ENCODE results near the gene DNAJB4.
A peak's percentile ranks its signal among the peaks of the same experiment; 100 is the strongest.

DNAJB4 gene

GRCh38 chr1:78036450-78036849, 31.7 kb downstream of the DNAJB4 start:
- no peak overlapping the region for H3K4me3 ChIP-seq (ENCODE audit: low read depth, low read length)

GRCh38 chr1:78038071-78038470, 33.3 kb downstream of the DNAJB4 start:
- H3K4me3 ChIP-seq (ENCODE audit: low read depth, low read length): no peak overlapping the region

GRCh38 chr1:78038491-78038939, 33.8 kb downstream of the DNAJB4 start:
- no peak overlapping the region for H3K4me3 ChIP-seq (ENCODE audit: low read depth, low read length)

- H3K4me3 ChIP-seq (ENCODE audit: low read depth, low read length): no peak overlapping the region
Measured at GRCh38 chr1:78040484-78041089, 35.8 kb downstream of the DNAJB4 start.

- no peak overlapping the region for H3K4me3 ChIP-seq (ENCODE audit: low read depth, low read length)
Measured at GRCh38 chr1:78043436-78043835, 38.7 kb downstream of the DNAJB4 start.

- H3K4me3 ChIP-seq (ENCODE audit: low read depth, low read length): peak overlapping the region; percentile 65
Measured at GRCh38 chr1:78044796-78045562, 40.2 kb downstream of the DNAJB4 start.

GRCh38 chr1:78045563-78045925, 40.8 kb downstream of the DNAJB4 start:
- H3K4me3 ChIP-seq (ENCODE audit: low read depth, low read length): peak overlapping the region; percentile 65

GRCh38 chr1:78045926-78046778, 41.4 kb downstream of the DNAJB4 start, which contains the start of gene GIPC2:
Gene GIPC2 (plus strand): TSS chr1:78045966. CDS start chr1:78046095, 129 bp downstream.
- peak within 1 kb of the TSS; percentile 65 for H3K4me3 ChIP-seq (ENCODE audit: low read depth, low read length)

GRCh38 chr1:78047106-78047505, 42.4 kb downstream of the DNAJB4 start:
- no peak overlapping the region for H3K4me3 ChIP-seq (ENCODE audit: low read depth, low read length)

- no peak overlapping the region for H3K4me3 ChIP-seq (ENCODE audit: low read depth, low read length)
Measured at GRCh38 chr1:78047631-78048030, 42.9 kb downstream of the DNAJB4 start.

- no peak overlapping the region for H3K4me3 ChIP-seq (ENCODE audit: low read depth, low read length)
Measured at GRCh38 chr1:78048446-78048845, 43.7 kb downstream of the DNAJB4 start.

GRCh38 chr1:78049396-78049795, 44.7 kb downstream of the DNAJB4 start:
- no peak overlapping the region for H3K4me3 ChIP-seq (ENCODE audit: low read depth, low read length)

- H3K4me3 ChIP-seq (ENCODE audit: low read depth, low read length): no peak overlapping the region
Measured at GRCh38 chr1:78051005-78051404, 46.3 kb downstream of the DNAJB4 start.

- H3K4me3 ChIP-seq (ENCODE audit: low read depth, low read length): no peak overlapping the region
Measured at GRCh38 chr1:78052685-78053405, 48.1 kb downstream of the DNAJB4 start.

- no peak overlapping the region for H3K4me3 ChIP-seq (ENCODE audit: low read depth, low read length)
Measured at GRCh38 chr1:78053498-78053897, 48.8 kb downstream of the DNAJB4 start.

GRCh38 chr1:78054559-78054958, 49.8 kb downstream of the DNAJB4 start:
- H3K4me3 ChIP-seq (ENCODE audit: low read depth, low read length): no peak overlapping the region

- H3K4me3 ChIP-seq (ENCODE audit: low read depth, low read length): no peak overlapping the region
Measured at GRCh38 chr1:78054972-78055371, 50.2 kb downstream of the DNAJB4 start.

- H3K4me3 ChIP-seq (ENCODE audit: low read depth, low read length): no peak overlapping the region
Measured at GRCh38 chr1:78055565-78056132, 50.9 kb downstream of the DNAJB4 start.

- no peak overlapping the region for H3K4me3 ChIP-seq (ENCODE audit: low read depth, low read length)
Measured at GRCh38 chr1:78058670-78059069, 53.9 kb downstream of the DNAJB4 start.

- H3K4me3 ChIP-seq (ENCODE audit: low read depth, low read length): no peak overlapping the region
Measured at GRCh38 chr1:78060857-78061563, 56.3 kb downstream of the DNAJB4 start.

All from iPS-11a (cell line).